H1 (cell line): Measurements from ENCODE around the gene PPP1R15B.

ENCODE experiments used
- CREB1 ChIP-seq: IDR thresholded peaks from 2 replicates; pipeline ENCODE4 v1.6.1; 2012; ENCODE audit warnings: inconsistent platforms
- EZH2 ChIP-seq: fragments of 200-600 bp; sonication (generic); IDR thresholded peaks from 2 replicates; pipeline ENCODE4 v1.7.1; 2012; ENCODE audit warnings: low read depth, mild to moderate bottlenecking, moderate library complexity, low read length, inconsistent platforms; ENCODE audit not compliant: severe bottlenecking
- HDAC2 ChIP-seq, 2 experiments: fragments of 300-600 bp in 1 of 2; sonication (generic) in 1 of 2; IDR thresholded peaks; 2 replicates each; pipeline ENCODE4 v1.6.1; 2011 to 2012; ENCODE audit warnings: low read depth in 2 of 2, low read length in 2 of 2, mild to moderate bottlenecking in 2 of 2, moderate library complexity in 2 of 2, borderline replicate concordance in 1 of 2, inconsistent platforms in 1 of 2
- MAX ChIP-seq: IDR thresholded peaks from 2 replicates; pipeline ENCODE4 v1.6.1; 2012; ENCODE audit warnings: inconsistent platforms
- SP2 ChIP-seq: IDR thresholded peaks from 2 replicates; pipeline ENCODE4 v1.6.1; 2012; ENCODE audit warnings: mild to moderate bottlenecking, low read length, inconsistent platforms
- SRF ChIP-seq: IDR thresholded peaks from 2 replicates; pipeline ENCODE4 v1.6.1; 2011; ENCODE audit warnings: mild to moderate bottlenecking, low read depth, low read length, moderate library complexity

- TF ChIP-seq EZH2 (no peak), CREB1 (no peak), MAX (no peak), SP2 (no peak), SRF (no peak), HDAC2 (IDR thresholded peaks at IDR 0.05; ENCODE audit: borderline replicate concordance in 1 of 2, low read depth in 2 of 2, low read length in 2 of 2) (no peak)
Measured at GRCh38 chr1:204434116-204434755, 22.6 kb upstream of the PPP1R15B start.
